Measurements from ENCODE around the gene UBE2D2. TPM values are rescaled to one million over a fixed set of nuclear protein-coding genes. Genes with fewer than 3 reads are reported as not detected.
A peak's percentile ranks its signal among the peaks of the same experiment; 100 is the strongest.

Gene UBE2D2
- total and polyA plus RNA-seq, 2 of the 13 experiments (the other 11 are each of a cell fraction or from before 2014, with no cell fraction given): 79.1 to 109 TPM

- TF ChIP-seq ZNF276 (CRISPR knock-in tag; IDR thresholded peaks at IDR 0.05; ENCODE audit: low read depth) (no peak), RBM39 (IDR thresholded peaks at IDR 0.05; ENCODE audit: low read depth, low read length, poor library complexity, severe bottlenecking) (peak; percentile 67), ZSCAN5A (CRISPR knock-in tag; IDR thresholded peaks at IDR 0.05; ENCODE audit: borderline replicate concordance) (peak; percentile 39; the same call in 1 of the 2 replicates), HES4 (CRISPR knock-in tag; IDR thresholded peaks at IDR 0.05; ENCODE audit: borderline replicate concordance) (no peak; the same call in 1 of the 2 replicates), ZNF616 (CRISPR knock-in tag; IDR thresholded peaks at IDR 0.05; ENCODE audit: low read depth) (0 out of 2 replicates have a peak, but pooled peaks have one; percentile 15), AHR (CRISPR knock-in tag; IDR thresholded peaks at IDR 0.05) (0 out of 2 replicates have a peak, but pooled peaks have one; percentile 11), MYPOP (CRISPR knock-in tag; IDR thresholded peaks at IDR 0.05) (peak; percentile 56), HNRNPH1 (optimal IDR thresholded peaks at IDR 0.05; ENCODE audit: low read depth, low read length) (no peak), SATB2 (CRISPR knock-in tag; IDR thresholded peaks at IDR 0.05) (peak; percentile 49; the same call in 1 of the 2 replicates), POLR2G (IDR thresholded peaks at IDR 0.05; ENCODE audit: low read depth, low read length) (peak; percentile 91), ZBTB46 (CRISPR knock-in tag; IDR thresholded peaks at IDR 0.05; ENCODE audit: borderline replicate concordance) (no peak), SOX6 (IDR thresholded peaks at IDR 0.05) (no peak), SOX6 (CRISPR knock-in tag; IDR thresholded peaks at IDR 0.05) (no peak), ISL2 (CRISPR knock-in tag; IDR thresholded peaks at IDR 0.05) (no peak), SIN3B (IDR thresholded peaks at IDR 0.05; ENCODE audit: low read length) (no peak), HNF4A (CRISPR knock-in tag; IDR thresholded peaks at IDR 0.05) (no peak), ETS1 (CRISPR knock-in tag; IDR thresholded peaks at IDR 0.05) (no peak), ZNF292 (CRISPR knock-in tag; IDR thresholded peaks at IDR 0.05; ENCODE audit: borderline replicate concordance, low read depth) (0 out of 2 replicates have a peak, but pooled peaks have one; percentile 13), ZNF850 (CRISPR knock-in tag; conservative IDR thresholded peaks at IDR 0.05) (no peak), SP1 (IDR thresholded peaks at IDR 0.05) (peak; percentile 69; the same call in 1 of the 2 replicates), SP1 (CRISPR knock-in tag; IDR thresholded peaks at IDR 0.05) (peak; percentile 85)
These were observed at the start of gene UBE2D2 (continued) for GRCh38 chr5:139560752-139561654.
